Measurements from ENCODE around the gene CHRM5. TPM values are rescaled to one million over a fixed set of nuclear protein-coding genes. Genes with fewer than 3 reads are reported as not detected.

Gene CHRM5
- total RNA-seq, 1 donor from 2014 or later, result not detected

Other genes starting within 250 kb of the CHRM5 start
- 13.8 TPM for gene AVEN, start 70.7 kb downstream of the CHRM5 start, total RNA-seq (ENCODE audit: unreplicated experiment)
- 47.4 TPM for gene EMC7, start 133.4 kb downstream of the CHRM5 start, total RNA-seq (ENCODE audit: unreplicated experiment)
- gene PGBD4, start 133.6 kb downstream of the CHRM5 start, total RNA-seq (ENCODE audit: unreplicated experiment), result 1.7 TPM
- gene KATNBL1, start 241.6 kb downstream of the CHRM5 start, total RNA-seq (ENCODE audit: unreplicated experiment), result 64.7 TPM